ENCODE measurements around the gene WDR43.

Gene WDR43

DNA sequence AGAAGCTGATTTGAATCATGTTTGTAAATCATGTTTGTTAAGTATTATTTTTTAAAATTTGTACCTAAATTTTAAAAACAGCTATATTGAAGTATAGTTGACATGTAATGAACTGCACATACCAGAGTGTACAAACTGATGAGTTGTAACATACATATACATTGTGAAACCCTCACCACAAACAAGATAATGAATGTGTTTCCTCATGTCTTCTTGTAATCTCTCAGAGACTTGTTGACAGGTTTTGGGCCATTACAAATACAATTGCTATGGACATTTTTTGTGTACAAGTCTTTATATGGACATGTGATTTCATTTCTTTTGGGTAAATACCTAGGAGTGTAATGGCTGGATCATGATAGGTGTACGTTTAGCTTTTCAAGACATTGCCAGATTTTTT is 21.5 kb downstream of the WDR43 start:
- DNase-seq = no peak

DNA sequence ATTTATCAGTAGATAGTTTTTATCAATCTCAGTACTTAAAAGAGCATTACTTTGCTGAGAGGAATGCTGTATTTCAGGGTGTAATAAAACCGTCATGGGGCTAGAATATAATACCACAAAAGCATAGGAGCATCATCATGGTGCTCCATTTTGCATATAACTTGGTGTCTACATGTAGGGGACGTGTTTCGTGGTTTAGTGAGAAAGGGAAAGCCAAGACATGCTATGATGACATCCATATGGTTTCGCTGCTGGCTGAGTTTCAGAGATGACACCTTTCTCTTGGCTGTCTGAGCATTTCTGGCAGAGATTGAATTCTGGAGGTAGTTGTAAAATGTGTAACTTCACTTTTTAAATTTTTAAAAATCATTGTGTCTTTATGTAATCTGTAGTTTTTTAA is 32.4 kb downstream of the WDR43 start:
- DNase-seq = no peak

DNA sequence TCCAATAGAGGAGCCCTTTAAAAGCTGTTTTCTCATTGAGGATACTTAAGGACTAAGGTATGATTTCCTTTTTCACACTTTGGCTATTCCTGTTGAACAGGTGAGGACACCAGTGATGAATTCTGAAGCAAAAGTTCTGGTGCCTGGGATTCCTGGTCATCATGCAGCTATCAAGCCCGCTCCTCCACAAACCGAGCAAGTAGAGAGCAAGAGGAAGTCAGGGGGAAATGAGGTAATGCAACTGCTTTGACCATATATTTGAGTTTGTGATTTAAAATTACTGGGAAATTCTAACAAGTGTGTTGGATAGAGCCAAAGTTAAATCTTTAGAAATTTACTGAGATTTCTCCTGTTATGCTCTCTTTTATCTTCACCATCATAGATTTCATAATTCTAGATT is 33.0 kb downstream of the WDR43 start:
- no peak for DNase-seq

DNA sequence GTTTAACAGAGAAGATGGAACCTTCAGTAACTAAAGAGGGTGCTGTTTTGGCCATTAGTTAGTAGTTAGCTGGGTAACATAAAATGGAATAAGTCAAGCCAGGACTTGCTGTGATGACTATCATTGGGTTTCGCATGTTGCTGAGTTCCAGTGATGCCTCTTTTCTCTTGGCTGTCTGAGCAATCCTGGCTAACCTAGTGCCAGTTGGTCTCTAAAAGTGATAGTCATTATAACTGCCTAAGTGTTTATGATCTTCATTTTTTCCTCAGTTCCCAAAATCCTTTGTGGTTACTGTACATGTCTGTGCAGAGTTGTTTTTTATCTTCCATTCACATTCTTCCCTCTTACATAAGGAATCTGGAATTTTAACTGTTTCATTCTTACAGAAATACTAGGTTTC is 33.4 kb downstream of the WDR43 start:
- no peak for DNase-seq

DNA sequence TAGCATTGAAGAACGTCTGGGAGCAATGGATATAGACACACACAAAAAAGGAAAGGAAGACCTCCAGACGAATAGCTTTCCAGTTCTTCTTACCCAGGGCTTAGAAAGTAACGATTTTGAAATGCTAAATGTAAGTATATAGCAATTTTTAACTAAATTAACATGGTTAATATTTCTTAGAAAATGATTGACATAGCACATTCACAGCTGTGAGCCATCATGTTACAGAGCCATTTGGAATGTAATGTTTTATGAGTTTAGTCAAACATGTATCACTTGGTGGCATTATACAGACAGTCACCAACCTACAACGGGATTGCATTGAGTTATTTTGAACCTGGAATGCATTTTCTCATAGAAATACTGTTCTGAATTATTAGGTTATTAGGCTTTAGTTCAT is 35.1 kb downstream of the WDR43 start:
- no peak for DNase-seq

DNA sequence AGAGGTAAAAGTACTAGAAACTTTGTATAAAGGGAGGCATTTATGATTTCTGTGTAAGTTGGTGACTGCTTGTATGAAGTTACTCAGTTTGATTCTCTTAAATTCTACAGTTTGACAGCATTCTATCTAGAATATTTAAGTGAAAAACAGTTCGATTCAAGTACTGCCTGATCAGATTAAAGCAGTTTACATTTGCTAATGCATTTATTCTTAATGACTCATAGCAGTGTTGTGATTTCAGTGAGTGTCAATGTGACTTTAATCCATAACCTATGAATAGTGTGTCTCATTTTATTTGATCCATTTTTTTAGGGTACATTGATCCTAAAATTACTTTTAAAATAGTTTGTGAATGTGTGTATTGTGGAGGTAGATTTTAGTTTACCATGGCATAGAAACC is 35.7 kb downstream of the WDR43 start:
- no peak for DNase-seq

DNA sequence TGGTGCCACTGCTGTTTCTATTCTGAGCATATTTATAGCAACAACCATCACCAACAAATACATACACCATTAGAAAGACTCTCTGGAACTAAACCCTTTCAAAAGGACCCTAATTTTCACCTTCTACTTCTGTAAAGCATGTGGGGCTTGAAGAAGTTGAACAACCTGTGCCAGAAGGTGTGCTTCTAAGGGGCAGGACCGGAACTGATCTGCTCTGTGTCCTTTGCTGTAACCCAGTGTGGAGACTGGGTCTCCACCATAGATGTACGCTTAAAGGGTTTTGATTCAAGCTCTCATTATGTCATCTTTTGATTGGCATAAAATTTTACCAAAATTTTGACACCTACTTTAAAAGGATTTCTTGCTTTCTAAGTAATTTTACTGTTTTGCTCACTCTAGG is 40.3 kb downstream of the WDR43 start:
- no peak for DNase-seq

DNA sequence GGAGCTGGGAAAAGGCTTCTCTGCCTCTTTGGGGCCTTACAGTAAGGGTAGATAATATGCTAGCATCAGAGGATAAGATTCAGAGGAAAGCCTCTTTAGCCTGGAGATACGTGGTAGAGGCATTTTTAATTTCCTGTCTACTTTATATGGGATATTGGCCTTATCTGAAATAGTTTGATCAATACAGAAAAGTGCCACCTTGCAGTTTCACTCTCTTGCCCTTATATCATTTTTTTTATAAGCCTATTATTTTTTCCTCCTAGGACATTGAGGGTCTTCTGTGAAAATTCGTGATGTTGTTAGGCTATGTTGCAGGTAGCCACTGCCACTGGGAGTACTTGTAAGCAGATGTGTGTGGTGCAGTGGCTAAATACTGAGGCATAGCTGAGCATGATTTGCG is 46.5 kb downstream of the WDR43 start:
- DNase-seq = no peak

DNA sequence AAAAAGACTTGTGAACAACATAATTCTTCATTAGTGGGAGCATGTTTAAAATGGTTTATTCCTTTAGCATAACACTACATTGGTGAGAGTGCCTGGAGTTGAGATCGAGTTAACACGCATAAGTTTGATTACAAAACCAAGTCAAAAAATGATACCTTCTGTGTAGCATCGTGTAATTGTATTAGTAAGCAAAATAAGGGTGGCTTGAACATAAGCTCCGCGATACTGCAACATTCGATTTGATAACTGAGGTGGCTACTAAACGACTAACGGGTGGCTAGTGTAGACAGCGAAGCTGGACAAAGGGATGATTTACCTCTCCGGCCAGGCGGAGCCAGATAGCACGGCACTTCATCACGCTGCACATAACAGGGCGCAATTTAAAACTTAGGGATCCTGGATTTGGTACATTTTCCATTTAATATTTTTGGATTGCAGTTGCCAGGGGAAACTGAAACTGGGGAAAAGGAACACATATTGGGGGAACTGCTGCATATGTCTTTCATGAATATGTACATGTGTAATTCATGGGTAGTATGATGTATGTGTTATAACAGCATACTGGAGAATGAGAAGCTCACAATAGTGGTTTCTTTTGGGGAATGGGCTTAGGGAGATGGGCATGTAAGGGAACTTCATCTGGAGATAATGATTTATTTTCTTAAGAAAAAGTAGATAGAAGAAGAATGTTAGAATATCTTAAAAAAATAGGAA is 50.2 kb downstream of the WDR43 start:
- DNase-seq = no peak

DNA sequence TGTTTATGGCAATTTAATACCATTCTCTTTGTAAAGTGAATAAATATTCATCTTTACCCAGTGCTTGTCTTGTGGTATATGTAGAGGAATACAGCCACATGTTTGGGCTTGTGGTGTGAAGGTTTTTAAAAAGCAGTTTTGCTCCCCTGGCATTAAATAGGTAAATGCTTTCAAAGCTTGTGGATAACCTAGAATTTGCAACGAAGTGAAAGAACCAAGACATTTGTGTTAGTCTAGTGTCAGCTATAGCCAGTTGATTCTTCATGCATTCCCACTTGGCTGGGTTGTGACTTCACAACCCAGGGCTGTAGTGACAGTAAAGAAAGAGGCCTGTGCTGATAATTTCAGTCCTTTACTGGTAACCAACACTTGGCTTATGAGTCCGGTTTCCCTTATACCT is 53.7 kb downstream of the WDR43 start:
- no peak for DNase-seq

DNA sequence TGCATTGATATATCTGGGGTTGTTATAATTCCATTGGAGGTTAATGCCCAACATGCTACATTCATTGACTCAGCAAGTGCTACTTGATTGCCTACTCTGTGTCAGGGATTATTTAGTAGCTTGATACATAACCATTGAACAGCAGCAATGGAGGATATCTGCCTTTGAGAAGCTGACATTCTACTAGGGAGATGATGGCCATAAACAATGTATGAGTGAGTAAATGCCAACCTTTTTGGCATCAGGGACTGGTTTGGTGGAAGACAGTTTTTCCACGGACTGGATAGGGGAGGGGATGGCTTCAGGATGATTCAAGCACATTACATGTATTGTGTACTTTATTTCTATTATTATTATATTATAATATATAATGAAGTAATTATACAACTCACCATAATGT is 54.7 kb downstream of the WDR43 start:
- DNase-seq = no peak

DNA sequence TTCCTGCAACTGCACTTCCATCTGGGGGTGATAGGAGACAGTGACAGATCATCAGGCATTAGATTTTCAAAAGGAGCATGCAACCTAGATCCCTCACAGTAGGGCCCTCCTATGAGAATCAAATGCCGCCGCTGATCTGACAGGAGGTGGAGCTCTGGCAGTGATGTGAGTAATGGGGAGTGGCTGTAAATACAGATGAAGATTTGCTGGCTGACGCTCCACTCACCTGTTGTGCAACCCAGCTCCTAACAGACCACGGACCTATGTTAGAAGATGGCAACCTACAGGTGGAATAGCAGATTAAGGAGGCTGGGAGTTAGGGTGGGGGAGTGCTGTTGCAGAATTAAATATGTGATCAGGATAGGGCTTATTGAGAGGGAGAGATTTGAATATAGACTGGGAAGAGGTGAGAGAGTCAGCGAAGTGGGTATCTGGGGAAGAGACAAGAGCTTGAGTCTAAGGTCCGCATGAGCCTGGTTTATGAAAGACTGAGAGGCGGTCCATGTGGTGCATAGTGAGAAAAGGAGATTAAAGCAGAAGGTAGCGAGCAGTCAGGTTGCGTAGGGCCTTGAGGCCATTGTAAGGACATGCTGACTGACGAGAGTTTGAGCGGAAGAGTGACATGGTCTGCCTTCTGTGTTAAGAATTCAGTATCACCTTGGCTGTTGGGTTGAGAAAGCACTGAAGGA is 55.3 kb downstream of the WDR43 start:
- DNase-seq = no peak

DNA sequence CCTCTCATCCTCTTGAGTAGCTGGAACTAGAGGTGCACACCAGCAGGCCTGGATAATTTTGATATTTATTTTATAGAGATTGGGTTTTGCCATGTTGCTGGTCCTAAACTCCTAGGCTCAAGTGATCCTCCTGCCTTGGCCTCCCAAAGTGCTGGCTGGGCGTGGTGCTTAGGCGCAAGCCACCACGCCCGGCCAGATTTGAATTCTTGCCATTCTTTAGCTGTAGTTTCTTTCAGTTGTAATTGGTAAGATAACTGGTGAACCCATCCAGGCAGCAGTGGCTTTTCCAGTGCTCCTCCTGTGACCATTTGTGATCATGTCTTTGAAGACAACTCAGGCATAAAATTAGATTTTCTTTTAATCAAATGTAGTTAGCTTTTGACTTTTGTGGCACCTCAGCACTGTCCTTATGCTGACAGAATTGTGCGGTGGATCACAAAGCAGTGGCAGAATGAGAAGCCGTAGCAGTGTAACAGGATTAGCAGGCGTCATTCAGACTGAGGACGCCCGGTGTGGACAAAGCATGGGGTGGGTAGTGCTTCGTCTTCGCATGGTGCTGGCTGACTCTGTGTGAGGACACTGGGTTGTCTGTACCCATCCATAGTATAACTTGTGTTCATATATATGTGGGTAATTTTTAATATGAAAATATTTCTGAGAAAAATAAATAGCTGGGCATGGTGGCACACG is 56.6 kb downstream of the WDR43 start:
- DNase-seq = no peak

DNA sequence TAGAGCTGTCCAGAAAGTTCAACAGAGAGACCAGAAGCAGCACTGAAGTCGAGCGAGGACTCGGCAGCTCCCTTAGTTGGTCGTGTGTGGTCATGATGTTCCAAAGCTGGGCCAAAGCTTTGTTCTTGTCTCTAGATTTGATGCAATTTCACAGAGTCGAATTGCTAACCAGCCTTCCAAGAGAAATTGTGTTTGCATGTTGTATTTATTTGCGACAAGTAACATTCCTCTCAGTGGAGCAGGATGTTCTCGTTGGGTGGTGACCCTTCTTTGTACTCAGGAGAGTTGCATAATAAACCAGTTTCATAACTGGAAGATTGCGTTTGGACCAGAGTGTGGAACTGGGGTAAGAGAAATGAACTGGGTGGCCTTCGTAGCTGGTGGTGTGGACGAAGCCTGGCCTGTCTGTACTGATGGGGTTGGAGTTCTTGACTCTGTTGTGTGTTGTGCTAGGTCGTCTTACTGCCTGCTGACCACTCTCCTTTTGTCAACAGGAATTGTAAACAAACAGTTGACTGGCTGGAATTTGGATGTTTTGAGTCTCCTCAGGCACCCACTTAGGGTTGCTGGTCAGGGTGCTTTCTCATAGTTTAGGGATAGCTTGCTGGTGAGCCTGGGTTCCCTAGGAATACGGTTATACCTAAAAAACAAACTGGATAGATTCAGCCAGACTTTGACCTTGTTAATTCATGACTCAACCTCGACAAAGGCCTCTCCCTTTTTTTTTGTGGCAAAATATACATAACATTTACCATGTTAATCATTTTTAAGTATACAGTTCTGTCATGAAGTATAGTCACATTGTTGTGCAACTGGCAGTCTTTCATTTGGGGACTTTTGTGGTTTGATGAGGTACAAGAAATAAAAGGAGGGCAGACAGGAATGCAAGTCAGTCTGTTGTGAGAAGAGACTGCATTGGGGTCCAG is 57.7 kb downstream of the WDR43 start:
- DNase-seq = no peak

DNA sequence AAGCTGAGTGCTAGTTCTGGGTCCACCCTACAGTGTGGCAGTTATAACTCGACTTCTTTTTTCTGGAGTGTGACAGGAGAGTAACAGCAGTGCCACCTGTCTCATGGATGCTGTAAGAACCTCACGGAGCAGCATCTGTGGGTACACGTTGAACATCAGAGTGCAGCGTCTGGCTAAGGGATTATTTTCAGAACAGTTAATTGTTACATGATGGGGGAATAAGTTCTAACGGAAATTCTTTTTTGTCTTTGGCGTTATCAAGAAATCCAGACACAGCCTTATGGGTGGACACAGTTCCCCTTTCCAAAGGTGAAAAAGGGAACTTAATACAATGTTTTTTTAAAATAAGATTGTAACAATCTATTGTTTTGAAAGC is 58.4 kb downstream of the WDR43 start:
- DNase-seq = no peak

DNA sequence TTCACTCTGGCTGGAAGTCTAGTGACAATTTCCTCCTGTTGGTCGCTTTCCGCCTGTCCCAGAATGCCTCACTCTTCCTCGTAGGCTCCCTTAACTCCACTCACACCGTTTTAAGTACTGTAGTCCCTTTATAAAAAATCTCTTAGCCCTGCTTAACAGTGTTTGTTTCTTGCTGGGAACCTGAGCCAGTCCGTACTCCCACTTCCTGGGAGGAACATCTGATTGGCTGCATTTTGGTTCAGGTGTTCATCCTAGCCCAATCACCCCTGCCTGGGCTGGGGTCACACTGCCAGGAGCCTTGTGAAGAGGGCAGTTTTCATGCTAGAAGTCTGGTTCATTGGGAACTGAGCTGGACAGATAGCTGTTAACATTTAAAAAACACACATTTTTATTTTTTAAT is 61.0 kb downstream of the WDR43 start:
- DNase-seq = no peak

DNA sequence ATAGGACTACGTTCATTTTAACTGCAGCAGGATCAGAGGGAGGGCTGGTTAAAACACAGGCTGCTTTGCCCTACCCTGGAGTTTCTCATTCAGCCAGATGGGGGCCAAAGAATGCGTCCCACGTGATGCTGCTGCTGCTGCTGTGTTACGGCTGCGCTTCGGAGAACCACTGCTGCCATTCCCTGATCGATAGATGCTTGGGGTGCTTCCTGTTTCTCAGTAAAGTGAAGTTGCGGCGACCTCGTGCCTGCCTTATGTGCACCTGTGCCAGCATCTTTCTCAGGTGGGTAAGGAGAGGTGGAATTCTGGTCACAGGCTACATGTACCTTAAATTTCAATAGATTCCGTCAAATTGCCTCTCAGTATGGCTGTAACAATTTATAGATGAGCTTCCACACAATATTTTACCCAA is 62.0 kb downstream of the WDR43 start:
- DNase-seq = peak; percentile 83

DNA sequence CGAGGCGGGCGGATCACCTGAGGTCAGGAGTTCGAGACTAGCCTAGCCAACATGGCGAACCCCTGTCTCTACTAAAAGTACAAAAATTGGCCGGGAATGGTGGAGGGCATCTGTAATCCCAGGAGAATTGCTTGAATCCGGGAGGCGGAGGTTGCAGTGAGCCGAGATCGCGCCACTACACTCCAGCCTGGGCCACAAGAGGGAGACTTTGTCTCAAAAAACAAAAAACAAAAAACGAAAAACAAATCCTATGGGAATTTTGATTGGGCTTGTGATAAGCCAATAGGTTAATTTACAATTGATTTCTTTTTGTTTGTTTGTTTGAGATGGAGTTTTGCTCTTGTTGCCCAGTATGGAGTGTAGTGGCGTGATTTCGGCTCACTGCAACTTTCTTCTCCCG is 62.4 kb downstream of the WDR43 start:
- no peak for DNase-seq

DNA sequence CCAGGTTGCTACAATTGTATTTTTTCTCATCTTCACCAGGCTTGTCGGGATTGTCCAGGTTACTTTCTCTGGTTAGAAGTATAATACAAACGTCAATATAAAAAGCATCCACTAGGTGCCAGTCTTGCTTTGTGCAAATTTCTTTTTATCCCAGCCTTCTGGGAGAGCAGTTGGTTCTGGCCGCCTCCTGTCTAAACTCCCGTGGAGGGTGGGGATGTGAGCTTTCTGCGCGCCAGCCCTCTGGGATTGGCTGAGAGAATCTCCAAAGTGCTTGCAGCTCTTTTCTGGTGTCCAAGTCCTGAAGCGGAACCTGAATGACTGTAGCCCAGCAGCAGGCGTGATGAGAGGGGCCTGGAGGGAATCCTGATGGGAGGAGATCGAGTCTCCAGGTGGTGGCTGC is 64.2 kb downstream of the WDR43 start:
- peak; percentile 87 for DNase-seq

DNA sequence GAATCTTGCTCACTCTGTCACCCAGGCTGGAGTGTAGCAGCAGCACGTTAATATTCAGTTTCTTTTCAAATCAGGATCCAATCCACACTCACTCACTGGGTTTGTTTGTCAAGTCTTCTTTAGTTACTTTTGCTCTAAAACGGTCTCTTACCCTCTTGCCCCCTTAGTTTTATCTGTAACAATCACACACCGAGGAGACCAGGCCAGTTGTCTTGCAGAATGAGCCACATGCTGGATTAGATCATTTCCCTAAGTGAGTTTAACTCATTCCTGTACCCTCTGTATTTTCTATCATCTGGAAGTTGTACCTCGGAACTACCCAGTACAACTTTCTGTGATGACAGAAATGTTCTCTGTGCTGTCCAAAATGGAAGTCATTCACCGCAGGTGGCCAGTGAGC is 65.9 kb downstream of the WDR43 start:
- DNase-seq = no peak

DNA sequence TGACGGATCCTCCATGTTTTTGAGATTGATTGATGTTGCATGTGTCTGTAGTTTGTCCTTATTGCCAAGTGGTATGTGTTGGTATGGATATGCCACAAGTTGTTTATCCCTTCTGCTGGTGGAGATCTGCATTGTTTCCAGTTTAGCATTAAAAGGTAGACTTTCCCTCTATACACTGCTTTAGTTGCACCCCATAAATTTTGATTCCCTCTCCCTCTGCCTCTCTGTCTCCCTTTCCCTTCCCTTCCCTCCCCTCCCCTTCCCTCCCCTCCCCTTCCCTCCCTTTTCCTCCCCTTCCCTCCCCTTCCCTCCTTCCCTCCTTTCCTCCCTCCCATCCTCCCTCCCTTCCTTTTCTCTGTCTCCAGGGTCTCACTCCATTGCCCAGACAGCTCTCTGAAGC is 68.0 kb downstream of the WDR43 start:
- DNase-seq = no peak

DNA sequence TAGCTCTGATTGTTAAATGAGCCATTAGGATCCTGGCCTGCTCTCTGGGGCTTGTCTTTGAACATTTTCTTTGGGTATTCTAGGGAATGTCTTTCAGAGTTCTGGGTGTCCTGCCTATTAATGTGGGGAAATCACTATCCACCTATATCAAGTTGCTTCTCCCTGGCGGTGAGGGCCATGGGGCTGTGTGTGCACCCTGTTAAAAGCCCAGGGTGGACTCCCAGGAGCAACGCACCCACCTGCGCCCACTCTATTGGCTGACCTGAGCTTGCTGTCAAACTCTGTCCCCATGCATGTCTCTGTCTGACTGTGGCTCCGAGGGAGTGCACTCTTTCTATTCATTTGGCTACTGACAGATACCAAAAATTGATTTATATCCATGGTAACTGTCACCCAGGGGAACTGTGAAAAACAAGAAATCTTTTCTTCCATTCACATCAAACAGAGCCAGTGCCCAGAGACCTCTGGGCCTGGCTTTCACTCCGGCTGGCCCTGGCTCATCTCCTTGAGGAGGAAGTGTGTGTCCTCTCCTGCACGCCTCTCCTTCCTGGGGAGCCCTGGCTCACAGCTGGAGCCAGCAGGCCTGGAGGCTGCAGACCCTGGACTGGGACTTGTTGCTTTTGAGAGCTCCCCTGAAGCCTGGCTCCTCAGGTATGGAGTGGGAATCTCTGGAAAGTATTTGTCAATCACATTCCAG is 76.1 kb downstream of the WDR43 start:
- peak; percentile 58 for DNase-seq
